GM12872 (cell line): ENCODE measurements around the gene USP9X.

Experiments used
- CTCF ChIP-seq: IDR thresholded peaks from 3 replicates; pipeline ENCODE4 v1.5.1; 2011; ENCODE audit warnings: low read depth, mild to moderate bottlenecking, low read length, moderate library complexity; ENCODE audit not compliant: insufficient read depth

The USP9X gene

DNA sequence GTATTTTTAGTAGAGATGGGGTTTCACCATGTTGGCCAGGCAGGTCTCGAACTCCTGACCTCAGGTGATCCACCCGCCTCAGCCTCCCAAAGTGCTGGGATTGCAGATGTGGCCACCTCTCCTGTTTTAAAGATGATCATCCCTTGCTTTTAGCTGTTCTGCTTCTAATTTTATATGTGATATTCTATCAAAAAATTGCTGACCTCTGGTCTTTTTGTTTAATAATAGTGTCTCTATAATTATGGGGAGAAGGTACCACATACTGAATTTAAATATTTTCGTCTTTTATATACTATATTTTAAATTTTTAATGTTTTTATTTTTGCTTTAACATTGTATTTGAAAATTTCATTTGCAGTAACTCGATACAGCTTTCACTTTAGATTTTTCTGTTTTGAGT is 15.6 kb downstream of the USP9X start:
- no peak for TF ChIP-seq CTCF

DNA sequence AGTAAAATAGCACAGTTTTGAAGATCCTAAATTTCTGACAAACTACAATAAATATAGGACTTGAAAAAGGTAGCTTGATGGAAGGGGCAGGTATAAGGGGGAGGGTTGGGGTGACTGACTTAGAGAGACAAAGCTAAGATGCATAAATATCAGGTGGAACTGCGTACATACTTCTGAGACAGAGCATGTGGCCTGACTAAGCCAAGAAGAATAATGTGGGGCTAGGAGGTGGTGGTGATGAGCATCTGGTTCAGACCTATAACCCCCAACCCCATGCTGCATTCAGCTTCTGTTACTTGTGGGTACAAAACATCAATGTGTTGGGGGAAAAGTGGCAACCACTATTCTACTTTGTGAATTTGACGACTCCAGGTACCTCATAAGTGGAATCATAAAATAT is 19.8 kb downstream of the USP9X start:
- TF ChIP-seq CTCF, result no peak

DNA sequence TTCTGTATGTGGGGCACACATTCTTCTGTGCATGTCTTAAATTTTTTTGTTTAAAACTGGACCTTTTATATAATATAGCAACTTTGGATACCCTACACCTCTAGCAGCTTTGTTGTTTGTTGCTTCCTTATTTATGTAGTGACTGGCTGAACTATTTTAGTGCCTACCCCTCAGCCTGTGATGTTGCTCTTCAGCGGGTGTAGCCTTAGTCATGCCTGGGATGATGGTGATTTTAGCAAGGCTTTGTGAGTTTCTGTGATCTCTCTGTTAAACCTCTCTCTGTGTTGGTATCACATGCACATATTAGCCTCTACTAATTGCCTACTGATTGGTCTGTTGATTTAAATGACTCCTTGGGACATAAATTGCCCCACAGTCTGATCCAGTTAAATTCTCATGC is 22.8 kb downstream of the USP9X start:
- no peak for TF ChIP-seq CTCF

- TF ChIP-seq CTCF, result no peak
These were observed 23.4 kb downstream of the USP9X start for GRCh38 chrX:41108463-41109205.

DNA sequence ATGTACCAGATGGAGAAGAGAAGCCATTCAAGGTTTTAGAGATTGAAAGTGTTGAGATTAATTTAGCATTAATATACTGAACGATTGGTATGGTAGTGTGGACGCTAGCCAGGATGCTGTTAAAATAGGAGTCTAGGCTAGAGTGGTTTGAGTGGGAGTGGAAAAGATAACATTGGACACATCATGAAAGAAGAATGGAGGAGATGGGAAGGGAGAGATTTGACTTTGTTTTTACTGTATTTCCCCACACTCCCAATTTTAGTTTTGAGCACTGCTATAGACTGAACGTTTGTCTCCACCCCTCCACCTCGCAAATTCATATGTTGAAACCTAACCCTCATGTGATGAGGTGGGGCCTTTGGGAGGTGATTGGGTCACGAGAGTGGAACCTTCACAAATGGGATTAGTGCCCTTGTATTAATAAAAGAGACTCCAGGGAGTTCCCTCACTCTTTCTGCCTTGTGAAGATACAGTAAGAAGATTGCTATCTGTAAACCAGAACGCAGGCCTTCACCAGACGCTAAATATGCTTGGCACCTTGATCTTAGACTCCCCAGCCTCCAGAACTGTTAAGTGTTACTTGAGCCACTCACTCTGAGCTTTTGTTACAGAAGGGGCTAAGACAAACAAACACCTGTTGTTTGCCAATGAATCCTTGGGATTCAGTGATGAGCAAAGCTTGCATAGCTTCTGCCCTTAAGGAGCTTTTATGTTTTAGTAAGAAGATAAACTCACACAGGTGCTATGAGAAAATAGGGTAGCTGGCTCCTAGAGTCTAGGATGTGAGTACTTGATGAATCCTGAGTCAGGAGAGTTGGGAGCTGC is 25.8 kb downstream of the USP9X start:
- TF ChIP-seq CTCF, result no peak

DNA sequence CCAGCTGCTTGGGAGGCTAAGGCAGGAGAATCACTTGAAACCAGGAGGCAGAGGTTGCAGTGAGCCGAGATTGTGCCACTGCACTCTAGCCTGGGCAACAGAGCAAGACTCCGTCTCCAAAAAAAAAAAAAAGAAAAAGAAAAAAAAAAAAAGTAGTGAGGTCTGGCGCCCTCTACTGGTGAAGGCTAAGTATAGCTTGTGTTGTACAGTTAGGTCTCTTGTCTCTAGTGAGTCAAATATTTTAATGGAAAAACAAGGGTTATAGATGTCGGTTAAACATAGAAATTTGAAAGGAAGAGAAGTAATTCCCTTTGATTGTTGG is 29.8 kb downstream of the USP9X start:
- TF ChIP-seq CTCF, result peak; percentile 59; the same call in 2 of the 3 replicates

DNA sequence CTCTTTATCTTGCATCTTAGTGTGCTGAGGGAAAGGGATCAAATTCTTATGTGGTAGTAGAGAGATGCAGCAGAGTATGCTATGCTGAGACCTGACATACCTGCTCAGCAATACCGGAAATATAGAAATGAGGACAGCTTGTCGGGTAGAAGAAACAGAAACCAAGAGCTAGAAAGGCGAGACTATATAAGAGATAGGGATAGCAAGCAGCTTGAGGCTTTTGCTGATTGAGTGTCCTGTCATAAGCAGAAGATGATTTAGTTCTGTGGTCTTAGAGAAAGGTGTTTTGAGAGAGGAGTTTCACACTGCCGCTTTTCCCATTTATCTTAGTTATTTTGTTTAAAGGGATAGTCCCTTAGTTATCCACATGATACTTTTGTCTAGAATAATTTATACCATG is 31.7 kb downstream of the USP9X start:
- no peak for TF ChIP-seq CTCF
